ENCODE measurements around the gene PPIP5K1.
"Not testable (repeated sequence)": the region's sequence is repeated elsewhere in the genome, so short reads cannot be mapped to it uniquely, and the experiment has no call there.

The PPIP5K1 gene

GRCh38 chr15:43589778-43590466 is at the start of gene PPIP5K1:
Gene PPIP5K1, minus strand, starts transcription at chr15:43590208. Its CDS starts 5,704 bp downstream, at chr15:43584504.
- DNase-seq (ENCODE audit: low read depth); H3K4me3 ChIP-seq (ENCODE audit: low read depth, low read length): not testable (repeated sequence)

GRCh38 chr15:43638464-43639204 is 48.6 kb upstream of the PPIP5K1 start:
- not testable (repeated sequence) for H3K4me3 ChIP-seq (ENCODE audit: low read depth, low read length); DNase-seq (ENCODE audit: low read depth)

GRCh38 chr15:43626937-43627336 is 36.9 kb upstream of the PPIP5K1 start:
- H3K4me3 ChIP-seq (ENCODE audit: low read depth, low read length); DNase-seq (ENCODE audit: low read depth): not testable (repeated sequence)

GRCh38 chr15:43625106-43625505 is 35.1 kb upstream of the PPIP5K1 start:
- no peak for TF ChIP-seq CTCF (IDR thresholded peaks at IDR 0.05; ENCODE audit: low read depth, low read length)
- no peak for TF ChIP-seq MYC (IDR thresholded peaks at IDR 0.05; ENCODE audit: low read depth, low read length)
- no peak for TF ChIP-seq MAX (IDR thresholded peaks at IDR 0.05; ENCODE audit: low read depth, low read length)
- TF ChIP-seq POLR2A (IDR thresholded peaks at IDR 0.05; ENCODE audit: extremely low read depth, insufficient read length): no peak
- no peak for DNase-seq (ENCODE audit: low read depth)
- no peak overlapping the region for H3K4me3 ChIP-seq (ENCODE audit: low read depth, low read length)

GRCh38 chr15:43622068-43622799 is 32.2 kb upstream of the PPIP5K1 start:
- not testable (repeated sequence) for DNase-seq (ENCODE audit: low read depth); H3K4me3 ChIP-seq (ENCODE audit: low read depth, low read length)

- DNase-seq (ENCODE audit: low read depth); H3K4me3 ChIP-seq (ENCODE audit: low read depth, low read length): not testable (repeated sequence)
These were observed 28.7 kb upstream of the PPIP5K1 start, which contains the start of gene STRC for GRCh38 chr15:43618700-43619099. Gene STRC, minus strand, starts transcription at chr15:43618800. Its CDS starts 78 bp downstream, at chr15:43618722.

GRCh38 chr15:43617750-43618149 is 27.7 kb upstream of the PPIP5K1 start:
- H3K4me3 ChIP-seq (ENCODE audit: low read depth, low read length); DNase-seq (ENCODE audit: low read depth): not testable (repeated sequence)

- not testable (repeated sequence) for DNase-seq (ENCODE audit: low read depth); H3K4me3 ChIP-seq (ENCODE audit: low read depth, low read length)
These were observed 12.2 kb upstream of the PPIP5K1 start for GRCh38 chr15:43602233-43602632.

- not testable (repeated sequence) for DNase-seq (ENCODE audit: low read depth); H3K4me3 ChIP-seq (ENCODE audit: low read depth, low read length)
These were observed 10.2 kb upstream of the PPIP5K1 start for GRCh38 chr15:43600200-43600599.

GRCh38 chr15:43599131-43599530 is 9.1 kb upstream of the PPIP5K1 start:
- DNase-seq (ENCODE audit: low read depth); H3K4me3 ChIP-seq (ENCODE audit: low read depth, low read length): not testable (repeated sequence)

- DNase-seq (ENCODE audit: low read depth); H3K4me3 ChIP-seq (ENCODE audit: low read depth, low read length): not testable (repeated sequence)
These were observed 3.6 kb upstream of the PPIP5K1 start, which contains the start of gene CKMT1B for GRCh38 chr15:43593328-43594190. Gene CKMT1B, plus strand, starts transcription at chr15:43594027. Its CDS starts 192 bp downstream, at chr15:43594219.

- H3K4me3 ChIP-seq (ENCODE audit: low read depth, low read length); DNase-seq (ENCODE audit: low read depth): not testable (repeated sequence)
These were observed 2.8 kb upstream of the PPIP5K1 start for GRCh38 chr15:43592841-43593240.

GRCh38 chr15:43574607-43575006 is 15.4 kb downstream of the PPIP5K1 start:
- DNase-seq (ENCODE audit: low read depth); H3K4me3 ChIP-seq (ENCODE audit: low read depth, low read length): not testable (repeated sequence)

GRCh38 chr15:43566615-43567014 is 23.4 kb downstream of the PPIP5K1 start:
- H3K4me3 ChIP-seq (ENCODE audit: low read depth, low read length); DNase-seq (ENCODE audit: low read depth): not testable (repeated sequence)

GRCh38 chr15:43563793-43564192 is 26.2 kb downstream of the PPIP5K1 start:
- not testable (repeated sequence) for H3K4me3 ChIP-seq (ENCODE audit: low read depth, low read length); DNase-seq (ENCODE audit: low read depth)

- not testable (repeated sequence) for H3K4me3 ChIP-seq (ENCODE audit: low read depth, low read length); DNase-seq (ENCODE audit: low read depth)
These were observed 27.3 kb downstream of the PPIP5K1 start for GRCh38 chr15:43562753-43563152.

Measured in NB4 (cell line).